Renal cortex interstitium (tissue), 11 donors: ENCODE measurements around the gene FLOT1. TPM values are rescaled to one million over a fixed set of nuclear protein-coding genes. Genes with fewer than 3 reads are reported as not detected.

Source experiments
- DNase-seq, 11 donors: peaks; one replicate each; pipeline ENCODE4 v3.0.0-alpha.2; 2013; ENCODE audit warnings: low read depth in 9 of 11, low spot score in 4 of 11; ENCODE audit errors: extremely low read depth in 1 of 11
- polyA plus RNA-seq, 3 donors: library from polyadenylated mRNA; unstranded; fragments of 120-200 nt; gene quantifications; one replicate each; pipeline ENCODE4 v1.2.1, GENCODE V29; 2013; ENCODE audit not compliant: insufficient read length in 3 of 3

Gene FLOT1
- polyA plus RNA-seq, 3 donors = 134 to 139 (median 138) TPM

DNA sequence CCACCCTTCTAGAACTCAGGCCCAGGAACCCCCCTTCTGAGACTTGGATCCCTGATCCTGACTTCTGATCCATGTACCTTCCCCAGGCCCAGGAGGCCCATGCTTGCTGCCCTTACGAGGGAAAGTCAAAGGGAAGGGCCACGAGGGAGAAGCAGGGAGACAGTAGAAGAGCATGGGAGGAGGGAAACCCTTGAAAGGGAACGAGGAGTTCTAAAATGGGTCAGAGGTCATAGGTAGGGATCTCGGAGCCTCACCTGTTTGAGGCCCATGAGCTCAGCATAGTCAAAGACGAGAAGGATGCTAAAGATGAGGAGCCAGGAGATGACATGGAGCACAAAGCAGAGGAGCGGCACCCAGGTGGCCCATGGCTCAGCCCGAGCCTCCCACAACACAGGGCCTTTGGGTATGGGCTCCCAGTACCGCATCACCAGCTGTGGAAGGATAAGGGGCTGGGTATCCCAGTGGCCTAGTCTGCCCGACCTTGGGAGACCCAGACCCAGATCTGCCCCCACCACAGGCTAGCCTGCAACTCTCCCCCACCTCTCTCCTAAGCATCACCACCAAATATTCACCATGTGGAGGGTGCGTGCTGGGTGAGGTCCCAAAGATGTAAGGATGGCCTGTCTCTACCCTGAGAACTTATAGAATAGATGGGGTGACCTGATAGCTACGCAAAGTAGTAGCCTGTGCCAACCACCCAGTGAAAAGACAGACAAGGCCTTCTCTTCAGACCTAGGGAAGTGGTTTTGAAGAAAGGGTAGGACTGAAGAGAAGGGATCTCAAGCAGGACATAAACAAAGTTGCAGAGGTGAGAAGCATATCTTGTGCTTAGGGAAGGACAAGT is 53.2 kb downstream of the FLOT1 start:
- no peak for DNase-seq

DNA sequence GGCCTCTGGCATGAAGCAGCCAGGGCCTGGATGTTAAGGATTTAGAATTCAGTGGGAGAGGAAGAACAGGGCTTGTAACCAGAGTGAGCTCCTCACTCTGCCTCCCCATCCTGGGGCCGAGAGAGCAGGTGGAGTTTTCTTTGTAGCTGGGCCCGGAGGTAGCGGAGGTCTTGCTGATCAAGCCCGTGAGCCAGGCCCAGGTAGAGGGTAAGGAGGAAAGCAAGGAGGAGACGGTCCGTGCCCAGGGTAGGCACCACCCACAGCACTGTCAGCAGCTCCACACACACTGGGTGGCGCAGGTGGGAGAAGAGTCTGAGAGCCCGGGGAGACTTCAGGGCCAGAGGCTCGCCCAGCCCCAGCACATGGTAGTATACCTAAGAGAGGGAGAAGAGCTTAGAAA is 53.9 kb downstream of the FLOT1 start:
- no peak for DNase-seq

DNA sequence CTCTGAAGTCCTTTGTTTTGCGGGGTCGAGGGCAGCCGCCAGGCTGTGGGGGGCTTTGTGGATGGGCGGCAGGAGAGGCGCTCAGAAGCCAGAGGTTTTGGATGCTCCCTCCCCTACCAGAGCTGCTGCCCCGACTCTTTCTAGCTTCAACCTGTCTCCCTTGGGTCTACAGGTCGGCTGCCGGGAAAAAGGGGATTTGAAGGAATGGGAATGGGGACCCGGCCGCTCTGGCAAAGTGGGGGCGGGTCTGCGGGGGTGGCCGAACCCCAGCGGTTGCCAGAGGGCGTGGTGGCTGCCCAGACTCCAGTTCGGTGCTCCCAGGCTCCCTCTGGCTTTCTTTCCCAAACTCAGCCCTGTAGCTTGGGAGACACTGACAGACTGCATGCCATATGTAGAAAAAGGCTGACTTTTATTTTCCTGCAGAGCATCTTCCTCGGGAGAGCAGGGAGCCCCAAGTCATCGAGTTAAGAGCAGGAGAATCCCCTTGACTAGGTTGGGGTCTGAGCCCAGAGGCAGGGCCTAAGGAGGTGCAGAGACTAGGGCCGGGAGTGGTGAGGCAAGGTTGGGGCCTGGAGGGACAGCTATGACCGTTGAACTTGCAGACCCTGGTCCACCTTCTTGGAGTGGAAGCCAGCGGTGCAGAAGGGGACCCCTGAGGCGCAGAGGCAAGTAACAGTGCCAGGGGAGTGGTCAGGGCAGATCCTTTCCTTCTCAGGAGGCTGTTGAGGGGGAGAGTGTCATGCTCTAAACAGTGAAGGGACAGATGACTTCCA is 54.6 kb downstream of the FLOT1 start:
- DNase-seq = no peak

DNA sequence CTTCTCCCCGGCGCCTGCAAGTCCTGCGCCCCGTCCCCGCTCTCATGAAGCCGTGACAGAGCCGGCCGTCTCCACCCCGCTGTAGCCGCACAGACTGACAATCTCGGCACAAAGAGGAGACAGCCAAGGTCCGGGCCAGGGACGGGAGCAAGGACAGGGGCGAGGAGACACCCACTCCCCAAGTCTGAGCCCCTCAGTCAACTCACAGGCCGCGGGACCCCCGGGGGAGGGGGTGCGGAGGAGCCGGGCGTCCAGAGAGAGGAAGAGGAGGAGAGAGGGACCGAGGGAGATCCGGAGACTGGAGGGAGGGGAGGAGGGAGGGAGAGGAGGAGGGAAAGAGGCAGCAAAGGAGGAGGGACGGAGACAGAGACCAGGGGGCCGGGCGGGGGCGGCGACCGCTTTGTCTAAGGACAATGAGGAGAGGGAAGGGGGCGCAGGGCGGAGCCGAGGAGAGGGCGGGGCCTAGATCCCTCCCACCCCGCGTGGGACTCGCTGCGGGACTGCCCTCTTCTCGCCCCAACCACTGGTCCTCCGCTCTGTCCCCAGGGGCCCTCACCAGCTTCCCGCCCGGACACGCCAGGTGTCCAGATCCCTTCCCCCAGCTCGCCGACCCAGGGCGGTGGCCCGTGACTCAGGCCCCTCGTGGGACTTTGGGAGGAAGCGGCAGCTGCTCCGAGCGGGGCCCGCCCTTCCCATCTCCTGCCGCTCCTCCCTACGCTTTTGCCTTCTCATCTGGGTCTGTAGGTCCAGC is 55.4 kb downstream of the FLOT1 start:
- DNase-seq = peak in 9 of 11 donors; percentile 76 to 88 (median 84)

DNA sequence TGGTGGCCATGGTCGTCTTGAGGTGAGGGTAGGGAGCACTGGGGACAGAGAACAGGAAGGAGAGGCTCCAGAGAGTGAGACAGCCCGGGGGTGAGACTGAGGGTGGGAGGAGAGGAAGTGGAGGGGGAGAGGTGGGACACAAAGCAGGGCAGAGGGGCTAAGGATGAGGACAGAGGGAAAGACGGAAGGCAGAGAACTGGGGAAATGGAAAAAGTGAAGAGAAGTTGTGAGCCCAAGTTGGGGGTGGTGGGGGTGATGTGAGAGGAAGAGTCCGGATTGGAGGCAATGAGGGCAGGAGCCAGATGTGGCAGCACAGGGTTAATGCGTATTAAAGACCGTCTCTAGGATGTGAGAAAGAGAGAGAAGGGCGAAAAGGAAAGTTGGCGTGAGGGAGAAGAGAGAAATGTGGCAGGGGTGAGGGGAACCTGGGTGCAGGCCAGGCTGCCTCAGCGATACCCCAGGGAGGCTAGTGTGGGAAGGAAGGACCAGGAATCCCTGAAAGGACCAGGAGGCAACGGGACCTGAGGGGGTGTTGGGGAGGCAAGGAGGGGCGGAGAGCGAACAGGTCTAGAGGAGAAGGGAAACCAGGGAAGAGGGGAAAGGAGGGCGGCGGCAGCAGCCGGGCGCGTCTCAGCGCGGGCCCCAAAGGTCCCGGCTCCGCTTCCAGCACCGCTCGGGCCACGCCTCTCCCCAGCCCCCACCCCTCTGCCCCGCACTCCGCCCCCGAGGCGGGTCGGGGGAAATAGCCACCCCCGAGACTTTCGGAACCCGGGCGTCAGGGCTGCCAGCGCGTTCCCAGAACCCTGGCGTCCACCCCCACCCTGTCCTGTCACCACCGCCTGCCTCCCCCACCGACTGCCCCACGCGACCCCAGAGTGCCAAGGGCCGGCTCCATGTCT is 56.2 kb downstream of the FLOT1 start, which contains the start of gene PPP1R18:
Gene PPP1R18 (minus strand): TSS at position 637 of the 899 bp plus-strand sequence. CDS start 627 bp downstream, at position 10.
- DNase-seq = peak in 1 of 11 donors; percentile 56

DNA sequence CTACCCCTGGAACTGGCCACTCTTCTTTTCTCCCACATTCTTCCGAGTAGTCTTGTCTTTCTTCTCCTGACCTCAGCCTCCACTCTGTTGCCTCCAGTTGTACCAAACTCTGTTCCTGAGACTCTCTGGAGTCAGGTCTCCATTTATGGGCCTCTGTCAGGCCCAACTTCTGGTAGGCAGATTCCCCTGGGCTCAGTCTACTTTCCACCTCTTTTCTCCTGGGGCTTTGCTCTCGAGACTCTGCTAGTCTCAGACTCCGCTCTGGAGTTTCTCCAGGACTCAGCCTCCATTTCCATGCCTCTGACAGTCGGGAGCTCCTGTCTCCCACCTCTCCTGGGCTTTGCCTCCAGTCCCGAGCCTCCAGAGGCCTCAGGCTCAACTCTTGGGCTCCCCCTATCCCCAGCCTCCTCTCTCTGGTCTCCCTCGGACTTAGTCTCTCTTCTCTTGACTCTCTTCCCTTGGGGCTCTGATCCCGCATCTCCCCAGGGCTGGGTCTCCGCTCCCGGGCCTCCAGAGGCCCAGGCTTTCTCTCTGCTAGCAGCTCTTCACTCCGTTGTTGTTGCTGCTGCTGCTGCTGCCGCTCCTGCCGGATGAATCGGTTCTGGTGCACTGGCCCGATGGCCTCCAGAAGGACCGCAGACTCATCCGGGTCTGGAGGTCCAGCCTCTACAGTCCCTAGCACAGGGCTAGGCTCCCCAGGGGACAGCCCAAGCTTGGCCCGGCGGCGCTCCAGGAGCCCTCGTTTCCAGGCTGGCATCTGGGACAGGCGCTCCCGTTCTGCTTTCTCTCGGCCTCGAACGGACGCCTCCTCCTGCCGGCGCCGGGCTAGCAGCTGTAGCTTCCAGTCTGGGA is 57.1 kb downstream of the FLOT1 start:
- DNase-seq = no peak

DNA sequence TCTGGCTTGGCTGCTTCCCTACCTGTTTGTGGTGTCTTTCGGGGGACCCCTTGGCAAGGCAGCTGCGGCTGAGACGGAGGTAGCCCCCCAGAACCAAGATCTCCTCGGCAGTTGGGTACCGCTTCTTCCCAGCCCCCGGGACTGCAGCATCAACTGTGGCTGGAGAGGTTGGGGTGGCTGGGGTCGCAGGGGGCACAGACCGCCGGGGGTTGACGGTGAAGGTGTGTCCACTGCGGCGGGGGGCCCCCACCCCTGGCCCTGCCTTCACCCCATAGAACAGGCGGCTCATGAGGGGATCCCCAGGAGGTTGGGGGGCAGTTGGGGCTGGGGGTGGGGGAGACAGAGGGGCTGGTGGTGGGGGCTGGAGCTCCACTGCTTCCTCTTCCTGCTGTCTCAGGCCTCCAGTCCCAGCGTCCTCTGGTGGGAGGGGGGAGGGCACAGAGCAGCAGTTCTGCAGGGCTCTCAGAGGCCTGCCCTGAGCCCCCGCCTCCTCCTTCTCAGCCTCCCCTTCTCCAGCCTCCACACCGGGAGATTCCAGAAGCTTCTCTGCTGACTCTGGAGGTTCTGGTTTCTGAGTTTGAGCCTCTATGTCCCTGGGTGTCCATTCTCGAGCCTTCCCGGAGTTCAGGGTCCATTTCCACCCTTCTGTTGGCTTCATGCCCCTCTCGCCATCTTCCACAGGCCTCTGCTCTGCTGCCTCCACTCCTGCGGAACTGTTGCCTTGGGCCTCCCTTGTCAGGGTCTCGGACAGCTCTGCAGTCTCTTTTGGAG is 57.9 kb downstream of the FLOT1 start:
- no peak for DNase-seq

DNA sequence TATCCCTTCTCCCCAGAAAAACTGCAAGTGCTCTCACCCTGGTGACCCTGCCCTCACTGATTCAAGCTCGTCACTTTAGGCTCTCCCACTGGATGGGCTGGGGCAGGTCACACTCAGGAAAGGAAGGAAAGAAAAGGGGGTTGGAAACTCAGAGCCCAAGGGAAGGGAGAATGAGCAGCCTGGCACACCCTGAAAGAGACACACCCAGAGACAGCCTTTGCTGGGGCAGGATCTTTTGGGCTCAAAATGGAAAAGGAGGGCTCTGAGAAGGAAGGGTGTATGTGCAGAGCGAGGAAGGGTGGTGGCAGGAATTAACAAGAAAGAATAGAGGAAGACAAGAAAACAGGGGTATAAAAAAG is 58.5 kb downstream of the FLOT1 start:
- DNase-seq = no peak

DNA sequence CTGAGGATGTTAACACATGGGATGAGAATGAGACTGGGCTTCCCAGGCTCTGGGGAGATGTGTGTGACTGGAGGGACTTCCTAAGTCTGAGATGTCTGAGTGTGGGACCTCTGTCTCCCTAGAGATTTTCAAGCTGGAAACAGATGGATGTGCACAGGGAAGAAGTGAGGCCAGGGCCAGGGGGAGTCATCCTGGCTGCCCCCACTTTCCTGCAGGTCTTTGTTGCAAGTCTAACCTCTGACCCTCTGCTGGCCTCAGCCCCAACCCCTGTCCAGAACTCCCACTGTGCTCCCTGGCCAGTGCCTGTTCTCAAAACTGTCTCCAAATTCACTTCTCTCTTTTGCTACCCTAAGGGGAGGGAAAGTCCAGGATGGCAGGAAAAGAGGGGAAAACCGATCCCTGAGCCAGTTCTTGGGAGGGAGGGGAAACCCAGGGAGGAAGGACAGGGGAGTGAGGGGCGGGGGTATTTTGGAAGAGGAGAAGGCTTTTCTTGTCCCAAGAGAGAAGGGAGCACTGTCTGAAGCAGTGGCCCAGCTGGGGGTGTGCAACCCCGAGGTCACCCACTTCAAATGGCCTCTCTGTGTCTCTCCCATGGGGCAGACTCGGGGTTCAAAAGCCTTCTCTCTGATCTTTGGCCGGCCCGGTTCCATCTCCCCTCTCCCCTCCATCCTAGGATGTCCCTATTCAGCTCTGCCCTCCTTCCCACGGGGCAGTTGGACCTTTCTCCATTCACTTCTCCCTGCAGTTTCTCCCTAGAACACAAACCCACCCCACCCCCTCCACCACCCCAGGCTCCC is 59.1 kb downstream of the FLOT1 start:
- no peak for DNase-seq

DNA sequence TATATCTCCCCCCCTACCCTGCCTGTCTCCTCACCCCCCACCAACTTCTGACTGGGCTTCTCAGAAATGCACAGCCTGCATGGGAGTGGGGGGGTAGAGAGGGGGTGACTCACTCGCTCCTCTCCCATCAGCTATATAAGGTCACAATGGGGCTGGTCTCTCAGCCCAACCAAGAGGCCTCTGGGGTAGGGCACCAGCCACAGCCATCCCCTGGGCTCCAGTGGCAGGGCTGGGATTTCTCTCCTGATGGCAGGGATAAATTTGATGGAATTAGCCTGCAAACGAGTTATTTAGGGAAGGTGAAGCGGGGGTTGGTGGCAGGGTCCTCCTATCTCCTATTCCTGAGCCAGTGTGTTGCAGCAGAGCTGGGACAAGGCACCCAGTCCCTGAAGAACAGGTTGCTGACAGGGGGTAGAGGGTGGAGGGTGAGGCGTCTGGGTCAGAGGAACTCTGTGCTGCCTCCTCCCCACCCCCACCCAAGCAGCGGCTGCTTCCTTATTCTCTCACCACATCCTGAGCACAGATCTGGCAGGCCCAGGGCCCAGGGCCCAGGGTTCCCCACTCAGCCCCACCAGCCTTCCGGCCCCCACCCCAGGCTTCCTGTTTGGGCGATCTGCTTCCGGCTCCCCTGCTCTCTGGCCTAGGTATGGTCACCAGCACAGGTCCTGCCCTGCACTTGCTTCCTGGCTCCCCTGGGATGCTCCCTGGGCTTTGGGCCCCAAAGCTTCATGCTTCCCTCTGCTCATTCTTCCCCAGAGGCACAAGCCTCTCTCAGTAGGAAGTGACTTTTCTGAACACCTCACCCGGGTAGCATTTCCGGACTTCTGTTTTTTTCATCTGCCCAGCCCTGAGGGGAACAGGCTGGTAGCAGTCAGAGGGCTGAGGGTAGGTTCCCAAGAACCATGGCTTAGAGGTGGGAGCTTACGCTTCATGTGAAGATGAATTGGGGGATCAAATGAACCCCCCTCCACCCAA is 60.1 kb downstream of the FLOT1 start:
- no peak for DNase-seq

DNA sequence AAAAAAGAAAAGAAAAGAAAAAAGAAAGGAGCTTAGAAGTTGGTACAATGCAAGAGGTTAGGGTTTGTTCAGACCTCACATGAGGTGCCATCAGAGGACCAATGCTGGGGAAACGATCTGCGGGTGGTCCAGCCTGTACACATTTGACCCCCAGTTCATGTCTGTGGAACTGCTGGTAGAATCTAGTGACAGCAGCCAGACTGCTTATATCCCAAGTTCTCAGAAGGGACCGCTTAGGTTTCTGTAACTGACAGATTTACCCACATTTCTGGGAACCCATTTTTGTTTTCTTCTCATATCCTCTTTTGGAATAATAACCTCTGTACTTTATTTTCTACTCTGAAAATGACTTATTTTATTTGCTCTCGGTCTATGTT is 60.7 kb downstream of the FLOT1 start:
- no peak for DNase-seq

DNA sequence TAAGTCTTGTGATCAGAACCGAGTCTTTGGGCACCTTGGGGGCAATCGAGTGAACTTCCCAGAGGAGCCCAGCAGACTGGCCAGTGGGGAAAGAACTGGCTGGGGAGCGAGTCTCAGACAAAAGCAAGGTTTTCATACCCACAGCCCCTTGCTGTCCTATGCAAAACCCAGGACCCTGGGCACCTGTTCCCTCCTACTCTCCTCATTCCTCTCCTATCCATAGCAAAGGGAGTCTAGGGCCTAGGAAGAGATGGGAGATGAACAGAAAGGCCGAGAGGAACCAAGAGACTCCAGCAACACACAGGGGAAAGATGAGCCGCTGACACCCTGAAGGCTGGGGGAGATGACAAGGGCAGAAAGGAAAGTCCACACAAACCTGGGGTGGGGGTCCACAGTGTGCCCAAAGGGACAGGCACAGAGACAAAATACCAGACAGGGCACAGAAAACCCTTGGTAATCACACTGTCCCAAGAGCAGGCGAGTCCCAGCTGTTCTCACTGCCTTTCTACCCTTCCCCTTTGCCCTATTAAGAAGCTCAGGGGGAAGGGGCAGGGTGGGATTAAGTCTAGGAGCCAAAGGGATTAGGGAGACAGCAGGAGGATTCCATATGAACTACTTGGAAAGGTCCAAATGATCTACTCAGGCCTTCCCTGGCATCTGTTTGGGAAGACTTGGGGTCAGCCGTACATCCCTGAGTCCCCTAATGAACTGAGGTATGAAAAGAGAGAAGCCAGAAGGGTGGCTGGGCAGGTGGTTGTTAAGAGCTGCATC is 62.5 kb downstream of the FLOT1 start:
- no peak for DNase-seq

DNA sequence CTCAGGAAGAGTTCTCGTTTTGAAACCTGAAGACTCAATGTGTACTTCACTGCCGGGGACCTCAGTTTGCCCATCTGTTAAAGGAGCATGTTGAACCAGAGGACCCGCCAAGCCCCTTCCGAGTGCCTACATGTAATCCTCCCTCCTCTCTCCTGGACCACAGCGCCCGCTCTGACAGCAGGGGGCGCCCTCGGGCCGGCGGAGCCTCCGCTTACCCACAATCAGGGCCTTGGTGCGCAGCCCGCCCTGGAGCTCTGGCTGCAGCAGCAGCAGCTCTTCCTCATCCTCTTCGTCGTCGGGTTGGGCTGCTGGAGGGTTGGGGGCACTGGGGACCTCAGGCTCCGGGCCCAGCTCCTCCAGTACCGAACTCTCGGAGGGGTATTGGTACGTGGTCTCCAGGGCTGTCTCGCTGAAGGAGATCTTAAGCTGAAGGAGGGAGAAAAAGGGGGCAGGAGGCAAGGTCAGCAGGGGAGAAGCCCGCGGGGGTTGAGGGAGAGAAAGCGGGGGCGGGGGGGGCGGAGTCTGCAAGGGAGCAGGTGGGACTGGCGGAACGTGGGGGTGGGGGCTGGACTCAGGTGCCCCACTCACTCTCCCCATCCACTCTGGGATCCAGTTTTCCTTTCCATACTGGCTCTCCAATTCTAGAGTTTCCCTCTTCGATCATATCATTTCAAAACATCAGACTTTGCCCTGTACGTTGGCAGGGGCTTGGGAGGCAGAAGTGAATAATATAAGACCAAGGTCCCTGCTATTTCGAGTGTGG is 63.3 kb downstream of the FLOT1 start:
- peak in 5 of 11 donors; percentile 59 to 78 (median 74) for DNase-seq
